Stimulated activated CD4-positive, alpha-beta T cell treated with anti-CD3 and anti-CD28 coated beads, Interleukin-2, amount 100 ng/mL, for 48 hours (primary cell): ENCODE results near the gene ATP2B1.
"Not testable (repeated sequence)": the region's sequence is repeated elsewhere in the genome, so short reads cannot be mapped to it uniquely, and the experiment has no call there.

Experiments
- DNase-seq, 2 donors: peaks; one replicate each; pipeline ENCODE4 v3.0.0-alpha.2; 2020

Gene ATP2B1

DNA sequence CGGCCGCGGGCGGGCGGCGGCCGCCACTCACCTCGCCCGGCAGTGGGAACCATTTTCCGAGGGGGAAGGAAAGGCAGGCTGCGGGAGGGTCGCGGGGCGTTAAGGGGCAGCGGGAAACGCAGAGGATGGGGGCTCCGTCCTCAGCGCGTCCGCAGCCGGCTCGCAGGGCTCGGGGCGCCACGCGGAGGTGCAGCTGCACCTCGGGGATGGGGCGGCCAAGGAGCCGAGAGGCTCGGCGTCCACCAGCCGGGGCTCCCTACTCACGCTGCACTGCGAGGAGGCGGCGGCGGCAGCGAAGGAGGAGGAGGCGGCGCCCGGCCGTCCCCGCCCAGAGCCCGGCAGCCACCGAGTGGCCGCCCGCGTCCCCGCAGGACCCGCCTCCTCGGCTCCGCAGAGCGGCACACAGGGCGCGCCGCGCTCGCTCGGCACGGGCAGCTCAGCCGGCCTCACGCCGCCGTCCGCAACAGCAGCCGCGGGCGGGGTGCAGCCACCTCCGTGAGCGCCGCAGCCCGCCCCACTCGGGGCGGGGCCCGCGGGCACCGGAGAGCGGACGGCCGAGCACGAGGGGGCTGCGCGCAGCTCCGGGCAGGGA is at the start of gene ATP2B1:
Gene ATP2B1, minus strand, starts transcription at position 274 of the 592 bp plus-strand sequence. CDS start 52,952 bp downstream, outside the sequence.
- peak; percentile 67 to 71 for DNase-seq

DNA sequence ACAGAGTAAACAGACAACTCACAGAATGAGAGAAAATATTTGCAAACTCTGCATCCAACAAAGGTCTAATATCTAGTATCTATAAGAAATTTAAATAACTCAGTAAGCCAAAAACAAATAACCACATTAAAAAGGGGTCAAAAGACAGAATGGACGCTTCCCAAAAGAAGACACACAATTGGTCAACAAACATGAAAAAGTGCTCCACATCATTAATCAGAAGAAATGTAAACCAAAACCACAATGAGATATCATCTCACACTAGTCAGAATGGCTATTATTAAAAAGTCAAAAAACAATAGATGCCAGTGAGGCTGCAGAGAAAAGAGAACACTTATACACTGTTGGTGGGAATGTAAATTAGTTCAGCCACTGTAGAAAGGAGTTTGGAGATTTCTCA is 49.3 kb upstream of the ATP2B1 start:
- DNase-seq: not testable (repeated sequence)

GRCh38 chr12:89756585-89757398 is 48.2 kb upstream of the ATP2B1 start:
- no peak for DNase-seq

- DNase-seq: no peak
These were observed 47.6 kb upstream of the ATP2B1 start for GRCh38 chr12:89756194-89756584.

- DNase-seq: no peak
These were observed 45.4 kb upstream of the ATP2B1 start for GRCh38 chr12:89753997-89754396.

GRCh38 chr12:89752341-89752740 is 43.7 kb upstream of the ATP2B1 start:
- no peak for DNase-seq

- DNase-seq: no peak
These were observed 42.0 kb upstream of the ATP2B1 start for GRCh38 chr12:89750389-89751351.

GRCh38 chr12:89748791-89749190 is 40.2 kb upstream of the ATP2B1 start:
- no peak for DNase-seq

- no peak for DNase-seq
These were observed 36.6 kb upstream of the ATP2B1 start for GRCh38 chr12:89745286-89745685.

DNA sequence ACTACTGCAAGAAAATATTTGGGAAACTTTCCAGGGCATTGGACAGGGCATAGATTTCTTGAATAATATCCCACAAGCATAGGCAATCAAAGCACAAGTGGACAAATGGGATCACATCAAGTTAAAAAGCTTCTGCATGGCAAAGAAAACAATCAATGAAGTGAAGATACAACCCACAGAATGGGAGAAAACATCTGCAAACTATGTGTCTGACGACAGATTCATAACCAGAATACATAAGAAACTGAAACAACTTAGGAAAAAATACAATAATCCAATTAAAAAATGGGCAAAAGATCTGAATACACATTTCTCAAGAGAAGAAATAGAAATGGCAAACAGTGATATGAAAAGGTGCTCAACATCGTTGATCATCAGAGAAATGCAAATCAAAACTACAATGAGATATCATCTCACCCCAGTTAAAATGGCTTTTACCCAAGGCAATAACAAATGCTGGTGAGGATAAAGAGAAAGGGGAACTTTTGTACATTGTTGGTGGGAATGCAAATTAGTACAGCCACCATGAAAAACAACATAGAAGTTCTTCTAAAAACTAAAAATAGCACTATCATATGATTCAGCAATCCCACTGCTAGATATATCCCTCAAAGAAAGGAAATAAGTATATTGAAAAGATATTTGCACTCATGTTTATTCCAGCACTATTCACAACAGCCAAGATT is 33.8 kb upstream of the ATP2B1 start:
- no peak for DNase-seq

DNA sequence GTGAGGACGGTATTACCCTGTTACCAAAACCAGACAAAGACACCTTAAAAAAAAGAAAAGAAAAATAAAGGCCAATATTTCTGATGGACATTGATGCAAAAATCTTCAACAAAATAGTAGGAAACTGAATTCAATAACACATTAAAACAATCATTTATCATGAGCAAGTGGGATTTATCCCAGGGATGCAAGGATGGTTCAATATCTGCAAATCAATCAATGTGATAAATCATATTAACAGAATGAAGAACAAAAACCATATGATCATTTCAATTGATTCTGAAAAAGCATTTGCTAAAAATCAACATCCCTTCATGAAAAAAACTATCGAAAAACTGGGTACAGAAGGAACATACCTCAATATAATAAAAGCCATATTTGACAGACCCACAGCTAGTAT is 32.3 kb upstream of the ATP2B1 start:
- no peak for DNase-seq

- DNase-seq: no peak
These were observed 28.4 kb upstream of the ATP2B1 start for GRCh38 chr12:89736995-89737394.

- DNase-seq: no peak
These were observed 25.1 kb upstream of the ATP2B1 start for GRCh38 chr12:89733579-89734201.

DNA sequence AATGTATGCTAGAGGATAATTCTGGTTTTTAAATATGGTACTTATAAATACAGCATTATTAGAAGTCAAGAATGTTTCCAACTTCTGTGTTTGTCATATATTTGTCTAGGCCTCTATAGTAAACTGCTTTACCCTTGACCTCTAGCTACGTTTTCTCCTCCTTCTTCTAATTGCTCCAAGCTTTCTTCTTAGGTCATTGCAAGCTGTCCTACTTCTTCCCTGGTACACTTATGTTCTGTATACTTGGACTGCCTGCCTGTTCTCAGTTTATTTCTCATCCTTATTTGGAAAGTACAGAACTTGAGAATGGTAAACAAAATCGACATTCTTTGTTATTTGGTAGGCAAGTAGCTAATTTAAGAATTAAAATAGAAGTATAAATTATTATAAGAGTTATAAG is 23.9 kb upstream of the ATP2B1 start:
- no peak for DNase-seq

- DNase-seq: no peak
These were observed 23.0 kb upstream of the ATP2B1 start for GRCh38 chr12:89731614-89732013.

DNA sequence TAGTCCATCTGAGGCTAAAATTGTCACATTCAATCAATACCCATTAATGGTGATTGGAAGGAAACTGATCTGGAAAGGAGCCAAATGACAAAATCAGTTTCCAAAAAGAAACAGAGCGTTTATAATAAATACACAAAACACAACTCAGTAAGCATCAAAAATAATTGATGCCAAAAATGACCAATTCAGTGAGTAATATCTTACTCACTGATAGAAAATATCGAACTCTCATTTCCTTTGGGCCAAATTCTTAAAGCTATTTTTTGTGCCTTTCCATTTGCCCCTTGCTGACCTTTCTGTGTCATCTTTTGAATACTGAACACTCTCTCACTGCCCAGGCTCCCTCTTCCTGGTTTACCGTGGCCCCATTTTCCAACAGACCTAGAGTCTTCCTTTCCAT is 22.5 kb upstream of the ATP2B1 start:
- no peak for DNase-seq

DNA sequence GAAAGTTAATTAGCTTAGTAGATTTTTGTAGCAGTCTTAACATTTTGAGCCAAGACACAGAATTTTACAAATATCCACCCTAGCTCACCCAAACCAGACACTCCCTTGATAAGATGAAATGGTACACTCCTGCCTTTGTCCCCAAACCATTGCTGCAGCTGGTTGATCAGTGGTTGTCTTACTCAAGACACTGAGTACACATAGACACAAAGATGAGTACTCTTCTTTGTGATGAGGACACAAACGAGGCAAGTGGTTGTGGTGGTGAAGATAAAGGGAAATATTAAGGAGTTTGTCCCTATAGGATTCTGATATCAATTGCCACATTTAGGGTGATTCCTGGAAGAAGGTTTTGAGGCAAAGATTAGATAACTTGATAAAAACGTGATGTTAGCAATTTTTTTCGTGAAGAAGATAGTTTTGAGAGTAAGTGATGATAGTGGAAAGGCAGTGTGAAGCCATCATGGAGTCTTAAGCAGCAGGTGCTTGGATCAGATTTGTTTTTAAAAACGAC is 21.4 kb upstream of the ATP2B1 start:
- DNase-seq: no peak

DNA sequence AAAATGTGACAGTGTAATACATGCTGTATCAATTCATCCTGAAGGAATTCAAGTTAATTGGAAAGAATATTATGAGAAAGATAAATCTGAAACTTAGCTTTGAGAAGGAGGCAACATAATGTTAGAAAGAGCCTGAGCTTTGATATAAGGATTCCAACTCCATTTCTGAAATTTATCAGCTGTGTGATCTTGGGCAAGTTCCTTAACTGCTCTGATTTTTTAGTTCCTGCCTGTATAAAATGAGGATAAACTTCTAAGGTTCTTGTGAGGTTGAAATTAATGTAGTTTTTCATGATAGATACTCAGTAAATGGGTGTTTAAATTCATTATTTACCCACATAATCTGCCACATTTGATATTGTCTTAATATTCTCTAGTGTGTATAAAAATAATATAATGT is 14.6 kb upstream of the ATP2B1 start:
- no peak for DNase-seq

- DNase-seq: no peak
These were observed 12.8 kb upstream of the ATP2B1 start for GRCh38 chr12:89721291-89721987.

GRCh38 chr12:89717759-89718523 is 9.3 kb upstream of the ATP2B1 start:
- DNase-seq: no peak

- no peak for DNase-seq
These were observed 4.1 kb upstream of the ATP2B1 start for GRCh38 chr12:89712706-89713105.
